Keratinocyte (primary cell): Measurements from ENCODE around the gene LIM2. TPM values are rescaled to one million over a fixed set of nuclear protein-coding genes. Genes with fewer than 3 reads are reported as not detected.

ENCODE experiments used
- DNase-seq: peaks from one replicate; pipeline ENCODE4 v3.0.0-alpha.2; 2011; ENCODE audit warnings: low read depth, missing footprints, low spot score
- FAIRE-seq: peaks from 2 replicates; lab custom pipeline; 2011; peaks lifted over from hg19 to GRCh38; lab: Jason Lieb, UNC
- H2AFZ ChIP-seq: 2 replicates; pipeline ENCODE4 v1.6.0; 2012; ENCODE audit warnings: low read length, control low read depth, inconsistent platforms; ENCODE audit not compliant: control insufficient read depth
- H3K27ac ChIP-seq: 2 replicates; pipeline ENCODE4 v1.5.1; 2011; ENCODE audit warnings: low read length; ENCODE audit not compliant: control insufficient read depth, insufficient read depth
- H3K27me3 ChIP-seq: 3 replicates; pipeline ENCODE4 v1.6.0; 2011; ENCODE audit warnings: low read length; ENCODE audit not compliant: control insufficient read depth, insufficient read depth; ENCODE audit errors: extremely low read depth
- H3K36me3 ChIP-seq, 2 experiments: 2 replicates in 1 of 2; 3 replicates in 1 of 2; pipeline ENCODE4 v1.5.1; 2011; ENCODE audit warnings: low read length in 2 of 2, mild to moderate bottlenecking in 1 of 2; ENCODE audit not compliant: control insufficient read depth in 2 of 2, insufficient read depth in 2 of 2; ENCODE audit errors: extremely low read depth in 1 of 2
- H3K4me1 ChIP-seq: 3 replicates; pipeline ENCODE4 v1.5.1; 2011; ENCODE audit warnings: low read length; ENCODE audit not compliant: control insufficient read depth, insufficient read depth; ENCODE audit errors: extremely low read depth
- H3K4me2 ChIP-seq: 3 replicates; pipeline ENCODE4 v1.6.0; 2011; ENCODE audit warnings: low read depth, low read length; ENCODE audit not compliant: control insufficient read depth, insufficient read depth; ENCODE audit errors: extremely low read depth
- H3K4me3 ChIP-seq, 3 experiments: fragments of 200-600 bp in 1 of 3; sonication (generic) in 1 of 3; 2 replicates in 2 of 3; 3 replicates in 1 of 3; pipeline ENCODE4 v1.5.1; 2011 to 2016; ENCODE audit warnings: low read length in 3 of 3, mild to moderate bottlenecking in 3 of 3, control low read depth in 2 of 3, inconsistent platforms in 1 of 3, low read depth in 1 of 3, mixed read lengths in 1 of 3, mixed run types in 1 of 3, moderate library complexity in 1 of 3; ENCODE audit not compliant: control insufficient read depth in 2 of 3, insufficient read depth in 2 of 3; ENCODE audit errors: extremely low read depth in 1 of 3
- H3K79me2 ChIP-seq: 2 replicates; pipeline ENCODE4 v1.6.0; 2012; ENCODE audit warnings: low read length; ENCODE audit not compliant: control insufficient read depth, insufficient read depth
- H3K9ac ChIP-seq: 3 replicates; pipeline ENCODE4 v1.6.0; 2011; ENCODE audit warnings: low read length; ENCODE audit not compliant: control insufficient read depth, insufficient read depth; ENCODE audit errors: extremely low read depth
- H3K9me1 ChIP-seq: 3 replicates; pipeline ENCODE4 v1.6.0; 2011; ENCODE audit warnings: low read length; ENCODE audit not compliant: control insufficient read depth, insufficient read depth; ENCODE audit errors: extremely low read depth
- H3K9me3 ChIP-seq: 2 replicates; pipeline ENCODE4 v1.5.1; 2012; ENCODE audit warnings: low read depth, low read length; ENCODE audit not compliant: control insufficient read depth
- H4K20me1 ChIP-seq: 3 replicates; pipeline ENCODE4 v1.6.0; 2011; ENCODE audit warnings: low read length; ENCODE audit not compliant: control insufficient read depth, insufficient read depth; ENCODE audit errors: extremely low read depth
- CTCF ChIP-seq, 3 experiments: IDR thresholded peaks in 1 of 3; conservative IDR thresholded peaks in 1 of 3; optimal IDR thresholded peaks in 1 of 3; 2 replicates in 2 of 3; 3 replicates in 1 of 3; pipeline versions ENCODE3 to v1.5.1; 2011; ENCODE audit warnings: low read length in 3 of 3, mild to moderate bottlenecking in 3 of 3, moderate library complexity in 2 of 3, control low read depth in 1 of 3, inconsistent platforms in 1 of 3; ENCODE audit not compliant: insufficient read depth in 2 of 3; ENCODE audit errors: extremely low read depth in 1 of 3
- EZH2 ChIP-seq: IDR thresholded peaks from one replicate; pipeline ENCODE4 v1.6.1; 2012; ENCODE audit warnings: inconsistent platforms, mild to moderate bottlenecking, low read length, moderate library complexity
- dilution Hi-C: fragments of 300-500 bp; cut with MboI; formaldehyde crosslinking; loops from one replicate; pipeline ENCODE4 v1.7.0; 2020; ENCODE audit warnings: low sequenced_read_pairs; ENCODE audit not compliant: extremely low pct_ligation_motif_present
- polyA plus RNA-seq, 5 experiments: library from polyadenylated mRNA; depleted of rRNA in 3 of 5; stranded (reverse) in 3 of 5; stranded (forward) in 1 of 5; unstranded in 1 of 5; fragments of >200 nt; gene quantifications; 1 replicate in 1 of 5; 2 replicates in 3 of 5; 3 replicates in 1 of 5; pipeline versions ENCODE4 v1.2.1 to v1.2.3, GENCODE V29; 2011 to 2012; ENCODE audit warnings: missing spikeins in 2 of 5, low read depth in 1 of 5, low replicate concordance in 1 of 5

The LIM2 gene
- polyA plus RNA-seq, 1 donor (not counting 4 experiments of a cell fraction or from before 2014, with no cell fraction given) = not detected

- dilution Hi-C loops = no loop called here
- DNase-seq (no peak), FAIRE-seq (no peak)
- H3K4me1 ChIP-seq = peaks cover 8% of the 10 kb centered on the region
- TF ChIP-seq CTCF (optimal IDR thresholded peaks at IDR 0.05 in 1 of 3, IDR thresholded peaks at IDR 0.05 in 1 of 3, conservative IDR thresholded peaks at IDR 0.05 in 1 of 3; ENCODE audit: extremely low read depth in 1 of 3, insufficient read depth in 2 of 3, low read length in 3 of 3) = no peak
- no peak for TF ChIP-seq EZH2
- H4K20me1 ChIP-seq = no peaks in the 10 kb centered on the region
- H2AFZ ChIP-seq = no peak within 1 kb of the TSS
- H3K79me2 ChIP-seq = no peaks in the 10 kb centered on the region
- no peaks in the 10 kb centered on the region for H3K27me3 ChIP-seq
- no peaks in the 10 kb centered on the region for H3K9me1 ChIP-seq
- H3K36me3 ChIP-seq = peaks cover 4 to 13% of the 10 kb centered on the region in 2 experiments
- H3K4me2 ChIP-seq = no peak within 1 kb of the TSS
- H3K4me3 ChIP-seq = no peak within 1 kb of the TSS
- no peak within 1 kb of the TSS for H3K9ac ChIP-seq
- H3K27ac ChIP-seq = no peak within 1 kb of the TSS
- no peaks in the 10 kb centered on the region for H3K9me3 ChIP-seq
Observed at GRCh38 chr19:51341976-51342580, 45.7 kb downstream of the LIM2 start, which contains the start of gene VSIG10L. Gene VSIG10L (minus strand): TSS chr19:51342139. CDS start chr19:51342124, 15 bp downstream.

- no peak for DNase-seq
- Histone ChIP-seq H3K27ac (no peak overlapping the region), H3K9me3 (no peaks in the 10 kb centered on the region), H3K79me2 (no peaks in the 10 kb centered on the region), H4K20me1 (no peaks in the 10 kb centered on the region), H3K9ac (no peak overlapping the region), H3K4me2 (no peak overlapping the region), H2AFZ (no peak overlapping the region), H3K4me1 (peaks cover 8% of the 10 kb centered on the region), H3K9me1 (no peaks in the 10 kb centered on the region), H3K27me3 (no peaks in the 10 kb centered on the region), H3K36me3 (peaks cover 4 to 7% of the 10 kb centered on the region in 2 experiments), H3K4me3 (no peak overlapping the region)
- FAIRE-seq = no peak
- TF ChIP-seq EZH2 (no peak), CTCF (optimal IDR thresholded peaks at IDR 0.05 in 1 of 3, IDR thresholded peaks at IDR 0.05 in 1 of 3, conservative IDR thresholded peaks at IDR 0.05 in 1 of 3; ENCODE audit: extremely low read depth in 1 of 3, insufficient read depth in 2 of 3, low read length in 3 of 3) (no peak)
- dilution Hi-C loops = no loop called here
Observed at GRCh38 chr19:51341066-51341465, 46.7 kb downstream of the LIM2 start.
